GM18519 (cell line): ENCODE measurements around the gene MEGF11.
"Not testable (repeated sequence)": the region's sequence is repeated elsewhere in the genome, so short reads cannot be mapped to it uniquely, and the experiment has no call there.

Experiments
- ATAC-seq: cut with Tn5 transposase; IDR thresholded peaks from one replicate; pipeline ENCODE4 v1.9.1; 2021; ENCODE audit warnings: mild to moderate bottlenecking, moderate library complexity; ENCODE audit not compliant: unreplicated experiment, low FRiP score

The MEGF11 gene

DNA sequence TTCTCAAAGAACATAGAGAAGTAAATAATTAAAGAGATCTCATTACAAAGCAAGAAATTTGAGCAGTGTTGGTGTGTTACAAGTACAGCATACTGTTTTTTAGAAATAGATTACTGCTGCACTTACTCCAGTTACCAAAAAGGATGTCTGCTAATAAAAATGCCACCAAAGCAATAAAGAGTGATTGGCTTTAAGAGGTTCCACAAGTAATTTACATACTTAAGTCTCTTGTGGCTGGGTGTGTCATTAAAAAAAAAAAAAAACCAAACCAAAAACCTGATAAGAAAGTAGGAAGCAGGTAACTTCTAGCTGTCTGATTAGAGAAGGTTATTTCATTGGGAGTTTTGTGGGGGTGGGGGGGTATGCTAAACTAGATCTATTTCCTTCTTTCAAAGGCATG, 369.0 kb downstream of the MEGF11 start:
- no peak for ATAC-seq

DNA sequence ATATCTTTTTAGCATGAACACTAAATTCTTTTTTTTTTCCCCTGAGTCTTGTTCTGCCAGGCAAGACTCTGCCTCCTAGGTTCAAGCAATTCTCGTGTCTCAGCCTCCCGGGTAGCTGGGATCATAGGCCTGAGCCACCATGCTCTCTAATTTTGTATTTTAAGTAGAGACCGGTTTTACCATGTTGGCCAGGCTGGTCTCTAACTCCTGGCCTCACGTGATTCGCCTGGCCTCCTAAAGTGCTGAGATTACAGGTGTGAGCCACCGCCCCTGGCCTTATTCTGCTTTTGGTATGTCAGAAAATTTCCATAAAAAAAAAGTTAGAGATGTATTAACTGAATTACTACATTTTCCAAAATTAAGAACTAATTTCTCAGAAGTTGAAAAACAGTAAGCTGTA, 370.0 kb downstream of the MEGF11 start:
- no peak for ATAC-seq

GRCh38 chr15:65881766-65882434, 371.6 kb downstream of the MEGF11 start:
- ATAC-seq, result no peak

GRCh38 chr15:65877749-65878148, 375.8 kb downstream of the MEGF11 start:
- no peak for ATAC-seq

DNA sequence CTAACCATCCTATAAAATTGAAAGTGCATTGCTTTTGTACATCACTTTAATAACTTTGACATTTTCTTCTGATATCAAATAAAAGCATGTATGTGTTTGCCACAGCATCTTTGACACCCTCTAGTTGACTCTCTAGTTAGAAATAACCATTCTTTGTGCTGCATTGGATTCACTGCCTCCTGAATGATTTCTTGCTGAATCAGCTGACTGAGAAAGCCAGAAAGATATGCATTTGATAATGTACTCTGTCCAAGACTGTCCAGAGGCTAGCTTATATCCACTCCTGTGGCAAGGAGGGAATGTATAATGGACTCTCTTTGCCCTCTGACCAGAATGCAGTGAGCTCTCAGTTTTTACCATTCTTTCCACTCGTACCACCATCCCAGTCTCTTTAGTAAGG, 378.1 kb downstream of the MEGF11 start:
- no peak for ATAC-seq

- ATAC-seq, result no peak
Observed at GRCh38 chr15:65873256-65873655, 380.3 kb downstream of the MEGF11 start.

DNA sequence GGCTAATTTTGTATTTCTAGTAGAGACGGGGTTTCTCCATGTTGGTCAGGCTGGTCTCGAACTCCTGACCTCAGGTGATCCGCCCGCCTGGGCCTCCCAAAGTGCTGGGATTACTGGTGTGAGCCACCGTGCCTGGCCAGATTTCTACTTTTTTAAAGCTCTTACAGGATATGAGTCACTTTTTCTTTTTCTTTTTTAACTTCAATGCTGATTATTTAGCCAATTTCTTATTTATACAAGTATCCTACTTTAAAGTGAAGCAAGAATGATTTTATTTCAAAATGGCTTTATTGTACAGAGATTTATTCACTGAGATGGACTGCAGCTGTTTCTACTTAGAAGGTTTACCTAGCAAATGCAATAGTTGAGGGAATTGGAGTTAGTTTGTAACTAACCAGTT, 381.0 kb downstream of the MEGF11 start:
- not testable (repeated sequence) for ATAC-seq

GRCh38 chr15:65871886-65872285, 381.7 kb downstream of the MEGF11 start:
- ATAC-seq, result not testable (repeated sequence)

- no peak for ATAC-seq
Observed at GRCh38 chr15:65870889-65871533, 382.5 kb downstream of the MEGF11 start.

GRCh38 chr15:65869954-65870871, 383.3 kb downstream of the MEGF11 start:
- peak; percentile 16 for ATAC-seq

GRCh38 chr15:65869126-65869953, 384.2 kb downstream of the MEGF11 start, which contains the start of gene RAB11A:
Gene RAB11A (plus strand): TSS chr15:65869491. CDS start chr15:65869586, 95 bp downstream.
- ATAC-seq, result peak; percentile 65

- no peak for ATAC-seq
Observed at GRCh38 chr15:65868546-65869125, 384.9 kb downstream of the MEGF11 start.

GRCh38 chr15:65867933-65868332, 385.6 kb downstream of the MEGF11 start:
- not testable (repeated sequence) for ATAC-seq

- ATAC-seq, result no peak
Observed at GRCh38 chr15:65867244-65867643, 386.3 kb downstream of the MEGF11 start.

DNA sequence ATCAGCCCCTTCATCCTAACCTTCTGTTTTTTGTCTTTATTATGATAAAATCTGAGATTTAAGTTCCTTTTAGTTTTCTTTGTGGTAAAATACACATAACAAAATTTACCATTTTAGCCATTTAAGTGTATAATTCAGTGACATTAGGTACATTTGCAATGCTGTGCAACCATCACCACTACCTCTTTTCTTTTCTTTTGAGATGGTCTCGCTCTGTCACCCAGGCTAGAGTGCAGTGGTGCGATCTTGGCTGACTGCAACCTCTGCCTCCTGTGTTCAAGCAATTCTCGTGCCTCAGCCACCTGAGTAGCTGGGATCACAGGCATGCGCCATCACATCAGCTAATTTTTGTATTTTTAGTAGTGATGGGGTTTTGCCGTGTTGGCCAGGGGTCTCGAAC, 390.4 kb downstream of the MEGF11 start:
- ATAC-seq, result no peak

DNA sequence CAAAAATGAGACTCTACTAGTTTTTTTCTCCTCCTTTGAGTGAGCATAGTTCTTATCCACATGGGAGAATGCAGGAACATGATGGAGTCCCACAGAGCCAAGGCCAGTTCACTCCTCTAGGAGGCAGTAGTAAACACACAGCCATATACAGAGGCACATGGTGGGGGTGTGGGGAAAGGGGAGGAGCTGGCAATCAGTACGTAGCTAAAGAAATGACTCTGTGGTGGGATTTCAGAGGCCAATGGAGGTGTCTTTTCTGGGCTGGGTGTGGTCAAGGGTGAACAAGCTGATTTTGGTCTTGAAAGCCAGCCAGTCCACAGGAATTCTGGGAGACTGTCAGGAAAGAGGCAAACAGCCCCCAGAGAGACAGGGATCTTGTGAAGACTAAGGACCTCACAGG, 390.9 kb downstream of the MEGF11 start:
- no peak for ATAC-seq

- no peak for ATAC-seq
Observed at GRCh38 chr15:65857718-65858402, 395.7 kb downstream of the MEGF11 start.

DNA sequence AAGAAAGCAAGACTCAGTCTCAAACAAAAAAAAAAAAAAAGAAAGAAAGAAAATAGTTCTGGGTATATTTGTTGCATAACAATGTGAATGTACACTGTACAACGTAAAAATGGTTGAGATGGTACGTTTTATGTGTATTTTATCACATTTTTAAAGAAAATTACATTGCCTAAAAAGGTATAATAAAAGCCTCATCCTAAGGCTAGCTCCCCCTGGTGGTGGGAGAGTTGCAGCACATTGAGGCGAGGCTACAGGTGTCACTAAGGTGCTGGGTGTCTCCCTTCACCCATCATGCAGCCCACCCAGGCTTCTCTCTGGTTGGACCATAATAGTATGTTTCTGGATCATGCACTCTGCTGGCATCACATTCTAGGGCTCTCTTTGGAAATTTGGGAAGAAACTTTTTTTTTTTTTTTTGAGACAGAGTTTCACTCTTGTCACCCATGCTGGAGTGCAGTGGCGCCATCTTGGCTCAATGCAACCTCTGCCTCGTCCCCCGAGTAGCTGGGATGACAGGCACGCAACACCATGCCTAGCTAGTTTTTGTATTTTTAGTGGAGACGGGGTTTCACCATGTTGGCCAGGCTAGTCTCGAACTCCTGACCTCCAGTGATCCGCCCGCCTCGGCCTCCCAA, 396.6 kb downstream of the MEGF11 start:
- no peak for ATAC-seq

- no peak for ATAC-seq
Observed at GRCh38 chr15:65851981-65852380, 401.6 kb downstream of the MEGF11 start.
